Astrocyte of the hippocampus (primary cell): ENCODE results near the gene TMEM52.
A peak's percentile ranks its signal among the peaks of the same experiment; 100 is the strongest.

Experiments
- DNase-seq: peaks from one replicate; pipeline ENCODE4 v3.0.0; 2011; ENCODE audit warnings: low read depth, low spot score

The TMEM52 gene

DNA sequence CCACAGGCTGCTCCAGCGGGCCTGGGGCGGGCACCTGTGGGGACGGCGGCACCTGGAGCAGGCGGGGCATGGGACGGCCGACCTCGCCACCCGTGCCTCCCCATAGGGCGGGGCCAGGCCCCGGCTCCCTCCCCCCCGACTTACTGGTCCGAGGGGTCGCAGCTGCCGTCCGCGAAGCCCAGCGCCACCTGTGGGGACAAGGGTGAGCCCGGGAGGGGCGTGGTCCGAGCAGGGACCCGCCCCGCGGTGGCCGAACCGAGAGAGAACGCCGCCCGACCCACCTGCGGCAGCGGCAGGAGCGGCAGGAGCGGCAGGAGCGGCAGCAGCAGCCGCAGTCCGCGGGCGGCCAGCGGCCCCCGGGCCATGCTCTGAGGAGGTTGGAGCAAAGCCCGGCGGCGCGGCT is at the start of gene TMEM52:
Gene TMEM52, minus strand, starts transcription at position 379 of the 403 bp plus-strand sequence. Its CDS starts 14 bp downstream, at position 365.
- DNase-seq = no peak

DNA sequence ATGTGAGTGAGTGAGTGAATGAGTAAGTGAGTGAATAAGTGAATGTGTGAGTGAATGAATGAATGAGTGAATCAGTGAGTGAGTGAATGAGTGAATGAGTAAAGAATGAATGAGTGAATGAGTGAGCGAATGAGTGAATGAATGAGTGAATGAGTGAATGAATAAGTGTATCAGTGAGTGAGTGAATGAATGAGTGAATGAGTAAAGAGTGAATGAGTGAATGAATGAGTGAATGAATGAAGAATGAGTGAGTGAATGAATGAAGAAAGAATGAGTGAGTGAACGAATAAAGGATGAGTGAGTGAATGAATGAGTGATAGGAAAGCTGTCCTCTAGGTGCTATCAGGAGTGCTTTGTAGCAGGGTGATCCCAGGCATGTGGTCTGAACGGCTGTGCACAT is 48.8 kb upstream of the TMEM52 start:
- DNase-seq = no peak

GRCh38 chr1:1967151-1967550 is 48.1 kb upstream of the TMEM52 start:
- no peak for DNase-seq

- no peak for DNase-seq
Measured at GRCh38 chr1:1966071-1966740, 47.1 kb upstream of the TMEM52 start.

DNA sequence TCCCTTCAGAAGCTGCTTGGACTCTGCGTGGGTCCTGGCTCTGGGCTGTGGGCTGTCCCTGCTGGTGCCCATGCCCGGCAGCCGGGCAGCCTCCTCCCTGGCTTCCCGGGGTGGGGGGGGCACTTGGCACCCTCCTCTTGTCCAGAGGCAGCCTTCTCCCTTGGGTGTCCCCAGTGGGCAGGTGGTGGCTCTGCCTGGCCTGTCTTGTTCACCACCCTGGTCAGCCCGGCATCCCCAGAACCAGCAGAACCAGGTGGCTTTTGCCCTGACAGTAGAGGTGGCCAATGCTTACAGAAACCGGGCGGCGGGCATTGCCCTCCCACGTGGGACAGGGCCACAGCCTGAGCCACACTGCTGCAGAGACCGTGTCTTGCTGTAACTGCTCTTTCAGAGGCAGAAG is 46.5 kb upstream of the TMEM52 start:
- no peak for DNase-seq

DNA sequence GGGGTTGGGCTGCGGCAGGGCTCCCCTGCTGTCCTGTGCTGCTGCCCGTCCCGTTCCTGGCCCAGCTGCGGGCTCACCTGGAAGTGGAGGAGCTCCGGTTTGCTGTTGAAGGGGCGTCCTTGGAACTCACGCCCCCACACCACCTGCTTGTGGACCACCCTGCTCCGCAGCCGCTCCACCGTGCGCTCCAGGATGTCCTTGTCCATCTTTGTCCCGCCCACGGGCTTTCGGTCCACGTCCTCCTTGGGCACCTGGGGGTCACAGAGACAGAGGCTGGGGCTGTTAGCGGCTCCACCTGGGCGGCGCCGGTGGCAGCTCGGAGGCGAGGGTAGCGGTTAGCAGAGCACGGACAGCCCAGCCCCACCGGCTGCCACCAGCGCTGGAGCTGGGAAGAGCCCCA is 45.7 kb upstream of the TMEM52 start:
- no peak for DNase-seq

DNA sequence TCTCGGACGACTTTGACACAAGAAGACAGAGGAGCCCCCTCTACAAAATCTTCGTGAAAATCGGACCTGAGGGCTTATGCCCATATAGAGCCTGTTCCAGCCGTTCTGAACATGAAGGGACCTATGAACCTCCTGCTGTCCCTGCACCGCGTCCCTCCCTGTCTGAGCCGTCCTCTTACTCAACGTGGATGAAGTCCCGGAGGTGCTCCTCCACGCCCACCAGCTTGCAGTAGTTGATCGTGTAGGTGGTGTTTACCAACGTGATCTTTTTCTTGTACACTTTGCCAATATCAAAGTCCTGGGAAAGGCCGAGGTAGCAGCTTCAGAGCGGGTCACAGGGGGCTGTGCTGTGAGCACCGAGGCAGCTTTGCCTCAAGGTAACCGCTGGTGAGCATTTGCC is 44.5 kb upstream of the TMEM52 start:
- no peak for DNase-seq

DNA sequence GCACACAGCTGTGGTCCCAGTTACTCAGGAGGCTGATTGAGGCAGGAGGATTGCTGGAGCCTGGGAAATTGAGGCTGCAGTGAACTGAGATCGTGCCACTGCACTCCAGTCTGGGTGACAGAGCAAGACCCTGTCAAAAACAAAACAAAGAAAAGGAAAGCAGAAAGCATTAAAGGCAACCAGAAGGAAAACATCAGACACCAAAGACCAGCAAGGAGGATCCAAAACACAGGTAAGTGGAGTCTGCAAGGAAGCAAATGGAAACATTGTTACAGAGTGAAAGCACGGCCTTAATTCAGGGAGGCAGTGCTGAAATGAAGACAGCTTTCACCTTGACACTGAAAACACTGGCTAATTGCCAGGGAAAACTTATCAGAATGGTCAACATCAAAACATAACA is 43.7 kb upstream of the TMEM52 start:
- no peak for DNase-seq

DNA sequence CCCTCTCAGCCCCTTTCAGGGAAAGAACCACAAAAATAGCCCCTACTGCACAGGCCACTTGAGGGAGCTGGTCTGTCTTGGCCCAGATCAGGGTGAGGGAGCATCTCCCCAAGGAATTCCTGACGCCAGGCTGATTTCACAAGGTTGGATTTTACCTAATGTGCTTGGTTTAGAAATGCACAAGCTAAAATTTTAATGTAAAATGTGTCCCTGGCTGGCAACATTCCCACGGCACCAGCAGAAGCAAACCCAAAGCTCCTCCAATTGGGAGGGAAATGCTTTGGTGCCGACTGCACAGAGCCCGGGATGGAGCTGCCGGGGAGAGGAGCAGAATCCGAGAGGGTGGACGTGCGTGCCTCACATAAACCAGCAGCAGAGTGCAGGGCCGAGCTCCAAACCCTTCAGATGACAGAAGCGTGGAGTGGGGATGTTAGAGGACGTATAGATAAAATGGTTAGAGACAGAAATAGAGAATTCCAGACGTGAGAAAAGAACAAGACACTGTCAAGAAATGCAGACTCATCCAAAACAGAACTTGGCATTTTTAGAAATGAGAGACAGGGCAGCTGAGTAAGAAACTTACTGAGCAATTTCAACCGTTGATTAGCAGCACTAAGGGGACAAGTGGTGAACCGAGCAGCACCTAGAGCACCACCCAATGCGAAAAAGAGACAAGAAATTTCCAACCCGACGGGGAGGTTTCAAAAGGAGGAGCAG is 41.6 kb upstream of the TMEM52 start:
- DNase-seq = no peak

- DNase-seq = peak; percentile 93
Measured at GRCh38 chr1:1959840-1960479, 40.9 kb upstream of the TMEM52 start.

- no peak for DNase-seq
Measured at GRCh38 chr1:1959459-1959839, 40.4 kb upstream of the TMEM52 start.

- DNase-seq = no peak
Measured at GRCh38 chr1:1958071-1958541, 39.0 kb upstream of the TMEM52 start.

GRCh38 chr1:1957533-1957961 is 38.5 kb upstream of the TMEM52 start:
- no peak for DNase-seq

DNA sequence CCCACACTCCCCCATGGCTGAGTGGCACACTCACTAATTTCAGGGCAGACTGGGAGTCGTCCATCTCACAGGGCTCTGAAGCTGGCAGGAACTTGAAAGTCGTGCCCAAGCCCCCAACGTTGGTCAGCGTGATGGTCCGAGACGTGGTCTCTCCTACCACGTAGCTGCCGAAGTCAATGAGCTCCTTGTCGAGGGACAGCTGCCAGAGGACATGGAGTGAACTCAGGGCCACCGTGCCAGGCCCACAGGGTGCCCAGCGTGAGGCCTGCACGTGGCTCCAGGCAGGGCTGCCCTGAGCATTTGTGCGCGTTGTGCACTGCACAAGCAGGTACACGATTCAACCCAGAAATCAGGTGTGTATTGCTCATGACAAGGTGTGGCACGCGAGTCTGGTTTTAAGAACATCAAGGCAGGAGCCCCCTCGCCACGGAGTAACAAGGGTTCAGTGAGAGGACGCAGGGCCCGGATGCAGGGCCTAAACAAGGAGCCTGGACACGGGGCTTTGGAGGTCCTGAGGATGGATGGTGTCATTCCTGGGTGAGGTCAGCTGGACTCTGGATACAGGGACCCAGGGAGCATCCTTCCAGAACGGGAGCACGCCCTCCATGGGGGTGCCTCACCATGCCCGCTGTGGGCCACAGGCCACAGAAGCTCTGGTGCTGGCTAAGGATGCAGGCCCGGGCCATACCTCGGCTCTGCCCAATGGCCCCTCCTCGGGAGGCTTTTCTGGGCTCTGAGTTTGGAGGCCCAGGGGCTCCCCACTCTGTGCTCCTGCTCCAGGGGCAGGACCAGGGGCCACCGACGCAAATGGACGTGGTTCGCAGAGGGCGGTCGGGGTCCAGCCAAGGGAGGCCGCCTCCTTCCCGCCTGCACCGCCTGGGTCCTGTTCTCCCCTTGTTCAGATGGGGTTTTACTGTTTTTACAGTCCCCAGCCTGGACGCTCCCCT is 37.8 kb upstream of the TMEM52 start:
- DNase-seq = no peak

DNA sequence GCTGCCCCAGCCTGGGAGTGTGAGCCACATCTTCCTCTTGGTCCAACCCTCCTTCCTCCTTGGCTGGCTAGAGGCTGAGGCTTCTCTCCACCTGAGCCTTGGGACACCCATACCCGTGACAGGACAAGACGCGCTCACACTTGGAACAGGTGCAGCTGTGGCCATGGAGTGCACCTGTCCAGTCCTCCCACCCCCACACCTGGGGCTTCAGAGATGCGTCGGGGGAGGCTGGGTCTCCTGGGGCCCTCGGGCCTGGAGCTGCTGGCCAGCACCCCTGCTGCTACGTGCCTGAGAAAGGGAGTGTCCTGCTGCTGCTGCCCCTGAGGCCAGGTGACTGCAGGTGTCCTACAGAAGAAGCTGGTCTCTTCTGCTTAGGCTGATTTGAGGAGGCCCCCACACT is 37.0 kb upstream of the TMEM52 start:
- DNase-seq = no peak

DNA sequence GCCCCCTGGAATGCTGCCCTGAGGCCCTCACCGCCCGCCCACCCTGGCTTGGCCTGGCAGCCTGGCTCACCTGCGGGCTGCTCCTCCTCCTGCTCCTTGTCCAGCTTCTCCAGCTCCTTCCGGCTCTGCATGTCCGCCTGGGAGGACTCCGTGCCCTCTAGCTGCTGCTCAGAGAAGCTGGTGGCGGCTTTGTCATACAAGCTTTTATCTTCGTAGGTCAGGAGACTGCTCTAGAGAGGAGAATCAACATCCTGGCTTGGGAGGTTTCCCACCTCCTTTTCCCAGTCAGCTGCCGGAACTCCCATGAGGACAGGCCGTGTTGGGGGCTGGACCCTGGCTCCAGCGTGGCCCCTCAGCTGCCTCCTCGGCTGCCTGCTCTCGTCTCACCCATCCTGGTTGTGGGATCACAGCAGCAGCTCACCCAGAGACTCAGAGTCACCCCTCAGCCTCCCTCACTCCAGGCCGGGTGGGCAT is 36.6 kb upstream of the TMEM52 start:
- DNase-seq = no peak

- no peak for DNase-seq
Measured at GRCh38 chr1:1954831-1955441, 35.9 kb upstream of the TMEM52 start.

- DNase-seq = no peak
Measured at GRCh38 chr1:1954015-1954414, 34.9 kb upstream of the TMEM52 start.

- no peak for DNase-seq
Measured at GRCh38 chr1:1950940-1951339, 31.9 kb upstream of the TMEM52 start.

- DNase-seq = no peak
Measured at GRCh38 chr1:1948783-1949182, 29.7 kb upstream of the TMEM52 start.

DNA sequence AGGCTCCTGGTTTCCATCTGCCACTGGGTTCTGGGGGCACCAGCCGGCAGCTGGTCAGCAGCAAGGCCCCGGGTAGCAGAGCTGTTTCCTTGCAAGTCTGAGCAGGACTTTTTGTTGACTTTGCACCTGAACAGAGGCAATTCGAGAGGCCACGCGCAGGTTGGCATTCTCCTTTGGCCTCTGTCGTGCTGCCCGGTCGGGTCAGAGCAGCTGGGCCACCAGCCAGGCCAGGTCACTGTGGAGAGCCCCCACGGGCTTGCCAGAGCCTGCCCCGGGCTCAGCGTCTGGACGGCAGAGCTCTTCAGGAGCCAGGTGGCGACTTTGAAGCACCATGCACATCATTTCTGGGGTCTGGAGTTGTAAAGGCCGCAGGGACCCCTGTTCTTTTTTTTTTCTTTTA is 28.4 kb upstream of the TMEM52 start:
- DNase-seq = no peak
